Peyer's patch (tissue), 4 donors: ENCODE results near the gene MACROD2.

Source experiments
- CTCF ChIP-seq, 6 experiments: fragments of 450-650 bp in 4 of 6; fragments of 200-600 bp in 2 of 6; sonication (generic) in 1 of 6; IDR thresholded peaks; one replicate each; pipeline ENCODE4 v1.5.1; 2017 to 2019; ENCODE audit warnings: antibody characterized with exemption in 6 of 6, mild to moderate bottlenecking in 3 of 6, moderate library complexity in 1 of 6
- POLR2A ChIP-seq, 2 donors: fragments of 450-650 bp; IDR thresholded peaks; one replicate each; pipeline ENCODE4 v1.5.1; 2017; ENCODE audit warnings: antibody characterized with exemption in 2 of 2, mild to moderate bottlenecking in 2 of 2, moderate library complexity in 2 of 2

DNA sequence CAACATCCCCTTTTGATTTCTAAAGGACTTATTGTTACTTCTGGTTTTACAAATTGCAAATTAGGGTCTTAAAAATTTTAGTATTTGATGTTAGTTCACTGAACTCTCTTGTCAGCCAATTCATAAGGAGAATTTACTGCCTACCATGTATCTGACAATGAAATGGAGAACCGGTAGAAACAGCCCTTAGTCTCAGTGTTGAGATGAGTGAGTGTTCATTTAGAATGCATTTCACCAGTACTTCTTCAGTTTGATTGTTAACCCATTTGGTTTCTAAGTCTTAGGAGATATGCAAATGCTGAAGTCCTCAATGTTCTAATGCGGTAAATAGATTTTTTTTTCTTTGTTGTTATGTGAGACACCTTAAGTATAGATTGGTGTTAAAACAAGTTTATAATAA, 958.4 kb downstream of the MACROD2 start:
- no peak for TF ChIP-seq CTCF (IDR thresholded peaks at IDR 0.05)
- no peak for TF ChIP-seq POLR2A (IDR thresholded peaks at IDR 0.05)
